Stimulated activated naive CD8-positive, alpha-beta T cell treated with anti-CD3 and anti-CD28 coated beads, Interleukin-15, Interleukin-2, amounts not matched to agents 100 ng/mL and 50 ng/mL, for 24 hours (primary cell): ENCODE measurements around the gene FEZ2.

Experiments
- H3K27ac Mint-ChIP-seq: one replicate; pipeline ENCODE4 v1.8.0; 2021; ENCODE audit warnings: mild to moderate bottlenecking, mixed read lengths
- H3K27me3 Mint-ChIP-seq: one replicate; pipeline ENCODE4 v1.8.0; 2021; ENCODE audit warnings: mixed read lengths
- H3K36me3 Mint-ChIP-seq: one replicate; pipeline ENCODE4 v1.8.0; 2021; ENCODE audit warnings: low read depth, mixed read lengths
- H3K4me1 Mint-ChIP-seq: one replicate; pipeline ENCODE4 v1.8.0; 2021; ENCODE audit warnings: low read depth, mixed read lengths
- H3K4me3 Mint-ChIP-seq: one replicate; pipeline ENCODE4 v1.8.0; 2021; ENCODE audit warnings: mild to moderate bottlenecking, mixed read lengths
- H3K9me3 Mint-ChIP-seq: one replicate; pipeline ENCODE4 v1.8.0; 2021; ENCODE audit warnings: mixed read lengths

Gene FEZ2

DNA sequence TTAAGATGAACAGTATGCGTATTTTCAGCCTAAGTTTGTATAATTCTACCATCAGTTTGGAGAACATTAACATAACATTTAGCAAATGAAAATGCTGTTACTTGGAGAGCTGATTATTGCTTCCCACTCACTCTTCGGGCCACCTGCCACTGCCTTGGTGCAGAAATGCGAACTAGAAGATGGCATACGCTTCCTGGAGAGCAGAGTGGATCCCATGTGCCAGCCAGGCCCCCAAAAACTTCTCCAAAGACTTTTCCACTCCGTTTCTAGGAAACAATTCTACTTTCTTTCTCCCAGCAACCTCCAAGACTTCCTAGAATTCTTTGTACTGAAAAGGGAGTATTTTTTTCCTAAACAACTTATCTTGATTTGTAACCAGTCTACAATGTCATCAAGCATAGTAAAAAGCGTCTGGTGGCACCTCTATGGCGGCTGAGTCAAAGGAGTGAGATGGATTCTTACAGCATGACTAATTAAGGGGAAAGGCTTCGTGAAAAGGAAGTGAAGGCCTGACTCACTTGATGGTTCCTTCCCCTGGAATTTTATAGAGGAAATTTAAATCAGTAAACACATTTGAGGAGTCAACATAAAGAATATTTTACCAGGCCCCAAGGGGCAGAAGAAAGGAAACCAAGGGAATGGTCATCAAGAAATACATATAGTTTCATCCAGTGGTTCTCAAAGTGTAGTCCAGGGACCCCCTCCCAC lies 36.6 kb downstream of the FEZ2 start:
- H3K27me3 Mint-ChIP-seq: no peaks in the 10 kb centered on the region
- H3K27ac Mint-ChIP-seq: no peak overlapping the region
- peaks cover 44% of the 10 kb centered on the region for H3K36me3 Mint-ChIP-seq
- H3K9me3 Mint-ChIP-seq: no peaks in the 10 kb centered on the region
- H3K4me3 Mint-ChIP-seq: no peak overlapping the region
- H3K4me1 Mint-ChIP-seq: no peaks in the 10 kb centered on the region

DNA sequence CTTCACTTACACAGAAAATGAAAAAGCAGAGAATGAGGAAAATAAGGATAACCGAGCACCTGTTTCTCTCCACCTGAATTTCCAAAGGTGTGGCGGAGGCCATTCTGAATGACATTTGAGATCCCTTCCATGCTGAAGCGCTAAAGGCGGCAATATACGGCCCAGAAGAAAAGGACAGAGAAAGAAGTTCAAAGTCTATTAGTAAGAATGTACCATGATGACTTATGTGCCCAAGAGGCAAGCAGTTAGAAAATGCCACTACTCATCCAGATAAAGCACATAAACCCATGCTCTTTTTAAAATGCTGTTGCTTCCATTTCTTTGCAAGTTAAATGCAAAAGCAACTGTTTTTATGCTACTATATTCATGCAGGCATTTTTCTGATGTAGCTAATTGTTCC lies 37.2 kb downstream of the FEZ2 start:
- no peaks in the 10 kb centered on the region for H3K4me1 Mint-ChIP-seq
- no peak overlapping the region for H3K4me3 Mint-ChIP-seq

DNA sequence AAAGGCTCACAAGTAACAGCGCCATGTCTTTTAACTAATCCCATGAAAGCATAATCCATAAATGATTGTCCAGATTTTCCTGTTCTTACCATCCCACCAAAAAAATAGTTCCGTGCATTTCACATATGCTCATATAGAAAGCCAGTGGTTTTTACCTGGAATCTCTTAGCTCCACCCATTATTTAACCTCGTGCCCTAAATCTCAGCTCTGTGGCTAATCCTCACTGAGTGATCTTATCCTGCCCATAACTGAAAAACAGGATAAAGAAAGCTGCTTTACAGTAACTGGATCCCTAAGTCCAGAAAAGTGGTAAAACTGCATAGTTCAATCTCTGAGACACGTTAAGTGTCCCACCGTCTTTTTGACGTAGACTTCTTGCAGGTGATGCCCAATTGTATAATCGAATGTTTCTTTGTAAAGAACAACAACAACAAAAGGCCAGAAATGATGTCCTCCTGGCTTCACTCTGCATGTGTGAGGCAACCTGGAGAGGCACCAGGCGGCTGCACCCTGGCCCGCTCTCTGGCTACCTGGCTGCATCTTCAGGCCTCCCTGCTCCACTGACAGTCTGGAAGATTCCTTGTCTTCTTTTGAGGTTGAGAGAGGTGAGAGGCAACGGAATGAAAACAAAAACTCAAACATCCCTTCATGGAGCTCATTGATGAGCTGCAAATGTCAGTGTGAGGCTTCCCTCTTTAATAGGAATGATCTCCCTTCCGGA lies 38.6 kb downstream of the FEZ2 start:
- no peaks in the 10 kb centered on the region for H3K27me3 Mint-ChIP-seq
- no peak overlapping the region for H3K4me3 Mint-ChIP-seq
- peaks cover 38% of the 10 kb centered on the region for H3K36me3 Mint-ChIP-seq
- H3K4me1 Mint-ChIP-seq: no peaks in the 10 kb centered on the region
- H3K9me3 Mint-ChIP-seq: no peaks in the 10 kb centered on the region
- H3K27ac Mint-ChIP-seq: no peak overlapping the region

More for the DNA sequence above, 37.2 kb downstream of the FEZ2 start:
- Mint-ChIP-seq H3K9me3 (no peaks in the 10 kb centered on the region), H3K27me3 (no peaks in the 10 kb centered on the region), H3K27ac (no peak overlapping the region), H3K36me3 (peaks cover 40% of the 10 kb centered on the region)

DNA sequence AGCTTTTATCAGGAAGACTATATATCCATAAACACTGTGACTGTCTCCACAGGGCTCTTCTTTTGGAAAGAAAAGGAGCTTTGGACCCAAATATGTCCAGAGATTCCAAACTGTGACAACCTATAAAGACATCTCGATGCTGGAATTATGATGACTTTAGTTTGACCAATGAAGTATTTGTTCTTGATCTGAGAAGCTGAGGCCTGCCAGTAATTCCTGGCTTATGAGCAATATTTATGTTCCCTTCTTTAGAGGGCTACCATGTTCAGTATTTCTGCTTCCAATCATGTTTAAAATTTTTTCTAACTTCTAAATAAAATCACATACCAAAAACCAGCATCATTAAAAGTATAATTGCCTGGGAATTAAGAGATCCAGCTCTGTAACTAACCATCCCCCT lies 41.1 kb downstream of the FEZ2 start:
- no peak overlapping the region for H3K4me3 Mint-ChIP-seq
- H3K27me3 Mint-ChIP-seq: no peaks in the 10 kb centered on the region
- no peak overlapping the region for H3K27ac Mint-ChIP-seq
- H3K4me1 Mint-ChIP-seq: no peaks in the 10 kb centered on the region
- H3K36me3 Mint-ChIP-seq: peaks cover 45% of the 10 kb centered on the region
- H3K9me3 Mint-ChIP-seq: no peaks in the 10 kb centered on the region

DNA sequence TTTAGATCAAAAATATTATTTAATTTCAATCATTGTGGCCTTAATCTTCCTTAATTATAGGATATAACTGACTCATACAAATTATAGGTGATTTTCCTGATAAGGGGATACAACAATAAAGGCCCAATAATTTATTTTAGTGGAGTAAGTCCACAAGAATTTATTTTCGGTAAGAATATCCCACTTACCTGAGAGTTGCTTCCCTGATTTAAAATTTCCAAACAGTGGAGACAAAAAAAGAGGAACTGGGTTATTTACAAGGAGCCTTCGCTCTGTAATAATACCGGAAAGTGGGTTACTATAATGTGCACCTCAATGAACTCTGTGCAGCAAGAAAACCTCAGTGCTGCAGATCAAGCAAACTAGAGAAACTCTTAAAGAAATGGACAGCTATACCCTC lies 42.2 kb downstream of the FEZ2 start:
- Mint-ChIP-seq H3K4me3 (no peak overlapping the region), H3K9me3 (no peaks in the 10 kb centered on the region), H3K27me3 (no peaks in the 10 kb centered on the region), H3K36me3 (peaks cover 44% of the 10 kb centered on the region), H3K4me1 (no peaks in the 10 kb centered on the region), H3K27ac (no peak overlapping the region)

DNA sequence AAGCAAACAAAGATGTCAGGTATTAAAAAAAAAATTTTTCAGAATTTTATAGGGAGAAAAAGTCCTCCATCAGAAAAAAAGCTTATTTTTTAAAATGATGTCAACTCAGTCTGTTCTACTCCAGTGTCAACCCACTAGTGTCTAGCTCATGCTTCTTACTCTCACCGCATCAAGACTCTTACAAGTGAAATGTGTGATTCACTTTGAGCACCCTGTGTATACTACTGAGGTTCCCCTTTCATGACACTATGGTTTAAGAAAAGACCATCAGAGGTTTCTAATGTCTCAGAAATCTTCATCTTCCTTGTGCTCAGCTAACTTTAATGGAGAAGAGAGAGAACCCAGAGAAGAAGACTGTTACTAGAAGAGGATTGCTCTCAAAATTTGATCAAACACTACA lies 43.4 kb downstream of the FEZ2 start:
- Mint-ChIP-seq H3K9me3 (no peaks in the 10 kb centered on the region), H3K27ac (no peak overlapping the region), H3K4me3 (no peak overlapping the region), H3K36me3 (peaks cover 42% of the 10 kb centered on the region), H3K4me1 (peaks cover 5% of the 10 kb centered on the region), H3K27me3 (no peaks in the 10 kb centered on the region)

DNA sequence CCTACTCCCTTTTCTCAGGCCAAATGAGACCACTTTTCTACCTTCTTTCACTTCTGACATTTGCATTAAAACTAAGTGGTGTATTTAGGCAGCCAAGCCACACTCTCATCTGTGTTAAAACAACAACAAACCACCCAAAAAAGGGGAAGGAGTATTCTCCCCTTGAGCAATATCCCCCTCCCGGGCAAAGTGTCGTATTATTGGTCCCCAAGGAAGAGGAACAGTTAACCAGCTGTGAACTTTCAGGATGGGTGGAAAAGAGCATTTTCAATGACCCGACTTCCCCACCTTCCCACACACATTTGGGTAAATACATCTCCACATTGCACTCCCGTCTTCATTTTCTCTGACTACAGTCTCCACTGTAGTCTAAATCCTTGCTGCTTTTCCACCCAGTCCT lies 44.3 kb downstream of the FEZ2 start:
- H3K27ac Mint-ChIP-seq: peak overlapping the region; percentile 18
- no peaks in the 10 kb centered on the region for H3K27me3 Mint-ChIP-seq
- no peaks in the 10 kb centered on the region for H3K9me3 Mint-ChIP-seq
- peaks cover 10% of the 10 kb centered on the region for H3K4me1 Mint-ChIP-seq
- H3K36me3 Mint-ChIP-seq: peaks cover 45% of the 10 kb centered on the region
- no peak overlapping the region for H3K4me3 Mint-ChIP-seq

DNA sequence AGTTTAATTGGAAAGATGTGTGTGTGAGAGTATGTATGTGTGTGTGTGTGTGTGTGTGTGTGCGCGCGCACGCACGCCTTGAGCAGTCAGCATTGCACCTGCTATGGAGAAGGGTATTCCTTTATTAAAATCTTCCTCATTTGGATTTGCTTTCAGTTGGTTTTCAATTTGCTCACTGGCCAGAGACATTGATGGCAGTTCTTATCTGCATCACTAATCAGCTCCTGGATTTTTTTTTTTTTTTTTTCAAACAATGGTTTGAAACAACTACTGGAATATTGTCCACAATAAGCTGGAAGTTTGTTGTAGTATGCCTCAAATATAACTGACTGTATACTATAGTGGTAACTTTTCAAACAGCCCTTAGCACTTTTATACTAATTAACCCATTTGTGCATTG lies 48.0 kb downstream of the FEZ2 start:
- Mint-ChIP-seq H3K27me3 (no peaks in the 10 kb centered on the region), H3K4me1 (peaks cover 10% of the 10 kb centered on the region), H3K27ac (no peak overlapping the region), H3K4me3 (no peak overlapping the region), H3K9me3 (no peaks in the 10 kb centered on the region), H3K36me3 (peaks cover 71% of the 10 kb centered on the region)

DNA sequence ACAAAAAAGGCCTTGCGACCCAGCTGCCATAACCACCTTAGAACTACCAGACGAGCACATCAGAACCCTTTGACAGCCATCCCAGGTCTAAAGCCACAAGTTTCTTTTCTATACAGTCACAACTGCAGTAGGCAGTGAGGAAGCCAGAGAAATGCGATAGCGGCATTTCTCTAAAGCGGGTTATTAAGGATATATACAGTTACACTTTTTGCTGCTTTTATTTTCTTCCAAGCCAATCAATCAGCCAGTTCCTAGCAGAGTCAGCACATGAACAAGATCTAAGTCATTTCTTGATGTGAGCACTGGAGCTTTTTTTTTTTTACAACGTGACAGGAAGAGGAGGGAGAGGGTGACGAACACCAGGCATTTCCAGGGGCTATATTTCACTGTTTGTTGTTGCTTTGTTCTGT lies 48.8 kb downstream of the FEZ2 start:
- H3K4me1 Mint-ChIP-seq: peaks cover 10% of the 10 kb centered on the region
- H3K27ac Mint-ChIP-seq: no peak overlapping the region
- no peaks in the 10 kb centered on the region for H3K9me3 Mint-ChIP-seq
- H3K36me3 Mint-ChIP-seq: peaks cover 74% of the 10 kb centered on the region
- no peak overlapping the region for H3K4me3 Mint-ChIP-seq
- no peaks in the 10 kb centered on the region for H3K27me3 Mint-ChIP-seq

DNA sequence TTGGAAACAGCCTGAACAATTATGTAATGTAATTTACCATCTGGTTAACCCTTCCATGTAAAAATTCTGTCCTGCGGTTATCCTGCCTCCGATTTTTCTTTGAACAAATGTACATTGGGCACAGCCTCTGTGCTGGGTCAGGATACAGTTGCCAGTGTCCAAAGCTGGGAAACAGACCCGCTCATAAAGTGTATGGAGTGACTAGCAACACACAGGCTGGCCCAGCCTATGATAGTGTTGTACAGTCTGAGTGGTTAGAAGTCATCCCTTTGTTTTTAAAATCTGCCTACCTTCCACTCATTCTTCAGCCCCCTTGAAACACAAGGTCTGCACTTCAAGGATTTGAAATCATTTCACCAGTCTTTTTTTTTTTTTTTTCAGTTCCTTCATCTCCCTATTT lies 50.1 kb downstream of the FEZ2 start:
- H3K9me3 Mint-ChIP-seq: no peaks in the 10 kb centered on the region
- H3K27me3 Mint-ChIP-seq: no peaks in the 10 kb centered on the region
- H3K4me3 Mint-ChIP-seq: no peak overlapping the region
- no peak overlapping the region for H3K27ac Mint-ChIP-seq
- peaks cover 72% of the 10 kb centered on the region for H3K36me3 Mint-ChIP-seq
- peaks cover 10% of the 10 kb centered on the region for H3K4me1 Mint-ChIP-seq

DNA sequence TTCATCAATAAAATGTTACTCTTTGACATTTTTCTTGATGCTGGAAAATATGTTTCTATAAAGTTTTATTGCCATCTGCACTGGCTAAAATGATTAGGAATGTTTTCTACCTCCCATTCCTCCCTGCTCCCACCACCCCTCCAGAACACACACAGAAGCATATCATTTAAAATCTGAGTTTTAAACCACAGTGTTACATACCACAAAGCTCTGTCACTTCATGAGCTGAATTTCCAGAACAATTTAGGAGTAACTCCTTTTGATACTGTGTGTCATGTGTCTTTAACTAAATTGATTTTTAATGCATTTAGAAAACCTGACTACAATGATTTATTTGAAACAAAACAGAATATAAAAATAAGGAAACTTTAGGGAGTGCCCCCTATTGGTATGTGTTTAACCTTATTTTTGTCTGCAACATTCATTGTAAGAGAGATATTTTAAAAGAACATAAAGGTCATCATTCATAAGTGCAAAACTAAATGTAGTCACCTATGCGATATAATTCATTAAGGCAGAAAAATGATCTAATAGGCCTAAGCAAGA lies 52.0 kb downstream of the FEZ2 start:
- Mint-ChIP-seq H3K9me3 (no peaks in the 10 kb centered on the region), H3K4me1 (peaks cover 10% of the 10 kb centered on the region), H3K27me3 (no peaks in the 10 kb centered on the region), H3K4me3 (no peak overlapping the region), H3K36me3 (peaks cover 71% of the 10 kb centered on the region), H3K27ac (no peak overlapping the region)

DNA sequence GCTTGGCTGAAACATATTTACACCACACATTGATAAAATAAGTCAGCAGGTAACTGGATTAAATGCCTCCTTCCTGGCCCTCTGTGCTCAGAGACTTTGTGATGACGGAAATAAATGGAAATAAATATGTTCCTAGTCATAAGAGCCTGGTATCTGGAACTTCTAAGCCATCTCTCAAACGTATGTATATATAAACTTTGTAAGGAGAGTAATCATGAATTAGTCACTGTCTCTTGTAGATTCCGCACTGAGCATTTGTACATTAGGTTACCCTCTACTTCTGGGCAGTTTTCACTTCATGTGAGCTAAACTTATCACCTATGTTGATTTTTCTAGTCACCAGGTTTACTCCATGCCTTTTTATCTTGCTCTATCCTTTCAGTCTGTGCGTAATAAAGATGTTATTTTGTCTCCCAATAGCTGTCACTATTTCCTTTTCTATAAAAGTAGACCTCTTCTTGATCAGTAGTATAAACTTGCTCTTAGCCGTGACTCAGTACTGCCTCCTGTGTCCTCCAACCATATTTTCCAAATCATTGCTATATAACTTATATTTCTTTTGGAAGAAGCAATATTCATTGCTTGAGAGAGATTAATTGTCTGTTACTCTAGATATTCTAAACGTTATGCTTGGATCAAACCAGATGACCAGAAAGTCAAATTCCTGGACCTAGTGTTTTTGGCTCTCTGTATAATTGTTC lies 53.2 kb downstream of the FEZ2 start:
- Mint-ChIP-seq H3K27me3 (no peaks in the 10 kb centered on the region), H3K27ac (no peak overlapping the region), H3K4me1 (peaks cover 6% of the 10 kb centered on the region), H3K9me3 (no peaks in the 10 kb centered on the region), H3K4me3 (no peak overlapping the region), H3K36me3 (peaks cover 67% of the 10 kb centered on the region)

DNA sequence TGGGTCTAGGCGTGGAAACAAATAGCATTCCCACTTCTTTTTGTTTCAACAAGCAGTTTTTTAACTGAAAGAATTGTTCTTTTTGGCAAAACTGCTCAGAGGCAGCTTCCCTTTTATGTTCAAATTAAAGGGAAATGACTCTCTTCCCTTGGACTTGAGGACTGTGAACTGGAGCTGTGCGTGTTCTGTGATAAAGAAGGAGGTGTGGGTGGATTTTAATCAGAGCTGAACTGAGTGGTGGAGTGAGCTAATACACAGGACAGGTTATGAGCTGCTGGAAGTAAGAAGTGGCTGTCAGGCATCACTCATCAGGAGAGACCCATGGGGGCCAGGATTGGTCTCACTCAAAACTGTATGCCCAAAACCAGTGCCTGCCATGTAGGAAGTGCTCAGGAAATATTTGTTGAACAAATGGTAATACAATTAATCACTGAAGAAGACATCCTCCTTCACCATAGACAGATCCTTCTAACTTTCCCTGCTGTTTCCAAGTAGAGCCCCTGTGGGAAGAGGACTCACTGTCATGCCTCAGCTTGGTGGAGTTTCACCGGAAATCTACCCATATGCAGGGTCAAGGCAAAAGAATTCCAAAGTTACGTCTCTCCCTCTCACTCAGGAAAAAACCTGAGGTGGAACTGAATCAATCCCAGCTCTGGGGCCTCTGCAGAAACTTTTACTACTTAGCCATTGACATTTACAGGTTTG lies 55.9 kb downstream of the FEZ2 start:
- H3K27ac Mint-ChIP-seq: no peak overlapping the region
- H3K4me3 Mint-ChIP-seq: no peak overlapping the region
- H3K36me3 Mint-ChIP-seq: peaks cover 55% of the 10 kb centered on the region
- H3K27me3 Mint-ChIP-seq: no peaks in the 10 kb centered on the region
- peaks cover 3% of the 10 kb centered on the region for H3K9me3 Mint-ChIP-seq
- H3K4me1 Mint-ChIP-seq: no peaks in the 10 kb centered on the region

DNA sequence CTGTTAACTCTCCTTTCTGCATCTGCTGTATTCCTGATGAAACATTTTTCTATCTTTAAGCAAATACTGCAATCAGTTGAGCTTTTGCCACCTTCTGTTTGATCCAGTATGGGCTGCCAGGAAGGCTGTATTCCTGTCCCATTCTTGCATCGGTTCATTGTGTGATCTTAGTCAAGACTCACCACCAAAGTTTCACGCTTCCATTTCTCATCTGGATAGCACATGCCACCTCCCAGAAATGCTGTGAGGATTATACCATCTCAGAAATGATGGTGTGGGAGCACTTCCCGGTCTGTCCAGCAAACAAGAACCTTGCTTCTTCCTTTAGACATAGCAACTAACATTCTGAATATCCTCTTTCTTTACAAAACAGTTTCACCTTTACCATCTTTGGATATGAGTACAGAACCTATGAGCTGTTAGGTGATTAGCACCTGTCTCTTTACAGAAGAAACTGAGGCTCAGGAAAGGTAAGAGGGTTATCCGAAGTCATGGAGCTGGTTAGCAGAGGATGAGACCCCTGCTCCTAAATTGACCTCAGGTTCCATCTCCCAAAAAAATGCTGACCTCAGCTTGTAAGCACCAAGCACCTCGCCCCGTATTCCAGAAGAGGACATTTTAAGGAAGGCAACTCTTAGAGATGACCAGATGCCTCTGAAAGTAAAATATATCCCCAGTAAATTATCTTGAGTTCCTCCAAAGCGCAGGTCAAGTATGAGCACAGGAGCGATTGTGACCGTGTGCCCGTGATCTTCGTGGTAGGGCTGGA lies 56.8 kb downstream of the FEZ2 start:
- Mint-ChIP-seq H3K36me3 (peaks cover 49% of the 10 kb centered on the region), H3K27ac (no peak overlapping the region), H3K9me3 (peaks cover 3% of the 10 kb centered on the region), H3K4me1 (no peaks in the 10 kb centered on the region), H3K4me3 (no peak overlapping the region), H3K27me3 (no peaks in the 10 kb centered on the region)
